GM12878 (cell line): ENCODE measurements around the gene LYSMD1. TPM values are rescaled to one million over a fixed set of nuclear protein-coding genes. Genes with fewer than 3 reads are reported as not detected.

Experiments
- EP300 ChIP-seq, 2 experiments: fragments of 150-350 bp in 1 of 2; IDR thresholded peaks; 2 replicates each; pipeline ENCODE4 v1.6.1; 2011 to 2012; ENCODE audit warnings: low read depth in 2 of 2, low read length in 2 of 2, borderline replicate concordance in 1 of 2, improper control_type of control experiment in 1 of 2, inconsistent platforms in 1 of 2; ENCODE audit not compliant: control insufficient read depth in 1 of 2
- IRF4 ChIP-seq: IDR thresholded peaks from 2 replicates; pipeline ENCODE4 v1.6.1; 2011; ENCODE audit warnings: low read depth, low read length
- MEF2B ChIP-seq: fragments of 450-650 bp; IDR thresholded peaks from 2 replicates; pipeline ENCODE4 v1.6.1; 2018; ENCODE audit warnings: mild to moderate bottlenecking, moderate library complexity; ENCODE audit not compliant: partially characterized antibody, poor library complexity, severe bottlenecking
- NFYA ChIP-seq: IDR thresholded peaks from 2 replicates; pipeline ENCODE4 v1.6.1; 2011; ENCODE audit warnings: low read depth, mild to moderate bottlenecking, low read length, improper control_type of control experiment, borderline replicate concordance
- PML ChIP-seq: IDR thresholded peaks from 2 replicates; pipeline ENCODE4 v1.6.1; 2012; ENCODE audit warnings: low read length, inconsistent platforms
- RAD51 ChIP-seq: fragments of 450-650 bp; IDR thresholded peaks from 2 replicates; pipeline ENCODE4 v1.6.1; 2016; ENCODE audit warnings: moderate library complexity, mild to moderate bottlenecking, inconsistent platforms
- TBL1XR1 ChIP-seq: IDR thresholded peaks from 2 replicates; pipeline ENCODE4 v1.6.1; 2012; ENCODE audit warnings: low read depth, low read length, improper control_type of control experiment
- TCF12 ChIP-seq: IDR thresholded peaks from 2 replicates; pipeline ENCODE4 v1.6.1; 2011; ENCODE audit warnings: low read depth, mild to moderate bottlenecking, low read length
- ZSCAN29 ChIP-seq: fragments of 450-650 bp; IDR thresholded peaks from 2 replicates; pipeline ENCODE4 v1.6.1; 2017; ENCODE audit warnings: mild to moderate bottlenecking, moderate library complexity
- polyA plus RNA-seq, 11 experiments: library from polyadenylated mRNA; depleted of rRNA in 4 of 11; unstranded in 6 of 11; stranded (reverse) in 5 of 11; fragments of >200 nt; fragmentation: Nextera tagmentation in 4 of 11; fragmentation: Illumina TruSeq in 1 of 11; extraction: Ambion mirVana in 4 of 11; extraction: Trizol in 1 of 11; gene quantifications; 1 replicate in 1 of 11; 2 replicates in 10 of 11; pipeline versions ENCODE4 v1.2.1 to v1.2.3, GENCODE V29; 2011 to 2016; ENCODE audit warnings: inconsistent platforms in 2 of 11, missing spikeins in 2 of 11, low read depth in 1 of 11
- total RNA-seq, 4 experiments: library from RNA; depleted of rRNA in 3 of 4; stranded (reverse); fragments of >200 nt in 3 of 4; fragmentation: Illumina TruSeq in 1 of 4; extraction: Trizol in 1 of 4; gene quantifications; 2 replicates each; pipeline versions ENCODE4 v1.2.1 to v1.2.3, GENCODE V29; 2013 to 2021
- TF ChIP-seq, protein P1 (sequence below): fragments of 450-650 bp; IDR thresholded peaks from 2 replicates; pipeline ENCODE4 v1.6.1; 2018; ENCODE audit warnings: mild to moderate bottlenecking, low read depth, moderate library complexity; ENCODE audit not compliant: partially characterized antibody

LYSMD1 gene
- total and polyA plus RNA-seq, 10 of the 15 experiments (the other 5 are each of a cell fraction or from before 2014, with no cell fraction given) = 0.80 to 10.4 (median 6.5) TPM

DNA sequence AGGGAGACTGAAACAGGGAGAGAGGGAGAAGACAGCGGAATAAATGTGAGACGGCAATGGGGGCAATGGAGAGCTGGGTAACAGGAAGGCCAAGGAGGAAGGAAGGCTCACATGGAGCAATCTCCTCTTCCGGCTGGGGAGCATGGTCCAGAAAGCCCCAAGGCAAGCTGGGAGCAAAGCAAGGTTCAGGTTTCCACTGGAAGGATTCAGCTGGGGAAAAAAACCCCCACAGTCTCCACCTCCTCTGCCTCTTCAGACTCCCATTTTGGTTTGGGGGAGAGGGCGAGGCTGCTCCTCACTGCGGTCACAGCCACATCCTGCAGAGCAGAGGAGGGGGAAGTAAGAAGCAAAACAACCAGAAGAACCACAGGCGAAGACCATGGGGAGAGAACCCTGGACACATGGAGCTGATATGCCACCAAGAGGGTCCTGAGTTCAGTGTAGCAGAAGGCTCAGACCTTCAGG lies 8.6 kb downstream of the LYSMD1 start (continued):
- TF ChIP-seq EP300 (IDR thresholded peaks at IDR 0.05; ENCODE audit: borderline replicate concordance in 1 of 2, control insufficient read depth in 1 of 2, low read depth in 2 of 2, low read length in 2 of 2) (no peak), NFYA (no peak), ZSCAN29 (no peak), MEF2B (no peak), IRF4 (no peak), TBL1XR1 (no peak), RAD51 (no peak), PML (no peak), TCF12 (no peak)
- TF ChIP-seq, protein P1, sequence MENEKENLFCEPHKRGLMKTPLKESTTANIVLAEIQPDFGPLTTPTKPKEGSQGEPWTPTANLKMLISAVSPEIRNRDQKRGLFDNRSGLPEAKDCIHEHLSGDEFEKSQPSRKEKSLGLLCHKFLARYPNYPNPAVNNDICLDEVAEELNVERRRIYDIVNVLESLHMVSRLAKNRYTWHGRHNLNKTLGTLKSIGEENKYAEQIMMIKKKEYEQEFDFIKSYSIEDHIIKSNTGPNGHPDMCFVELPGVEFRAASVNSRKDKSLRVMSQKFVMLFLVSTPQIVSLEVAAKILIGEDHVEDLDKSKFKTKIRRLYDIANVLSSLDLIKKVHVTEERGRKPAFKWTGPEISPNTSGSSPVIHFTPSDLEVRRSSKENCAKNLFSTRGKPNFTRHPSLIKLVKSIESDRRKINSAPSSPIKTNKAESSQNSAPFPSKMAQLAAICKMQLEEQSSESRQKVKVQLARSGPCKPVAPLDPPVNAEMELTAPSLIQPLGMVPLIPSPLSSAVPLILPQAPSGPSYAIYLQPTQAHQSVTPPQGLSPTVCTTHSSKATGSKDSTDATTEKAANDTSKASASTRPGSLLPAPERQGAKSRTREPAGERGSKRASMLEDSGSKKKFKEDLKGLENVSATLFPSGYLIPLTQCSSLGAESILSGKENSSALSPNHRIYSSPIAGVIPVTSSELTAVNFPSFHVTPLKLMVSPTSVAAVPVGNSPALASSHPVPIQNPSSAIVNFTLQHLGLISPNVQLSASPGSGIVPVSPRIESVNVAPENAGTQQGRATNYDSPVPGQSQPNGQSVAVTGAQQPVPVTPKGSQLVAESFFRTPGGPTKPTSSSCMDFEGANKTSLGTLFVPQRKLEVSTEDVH = no peak
